Measurements from ENCODE around the gene SANBR. TPM values are rescaled to one million over a fixed set of nuclear protein-coding genes. Genes with fewer than 3 reads are reported as not detected.

The SANBR gene
- polyA plus RNA-seq, 1 donor from 2014 or later, result 77.1 TPM

DNA sequence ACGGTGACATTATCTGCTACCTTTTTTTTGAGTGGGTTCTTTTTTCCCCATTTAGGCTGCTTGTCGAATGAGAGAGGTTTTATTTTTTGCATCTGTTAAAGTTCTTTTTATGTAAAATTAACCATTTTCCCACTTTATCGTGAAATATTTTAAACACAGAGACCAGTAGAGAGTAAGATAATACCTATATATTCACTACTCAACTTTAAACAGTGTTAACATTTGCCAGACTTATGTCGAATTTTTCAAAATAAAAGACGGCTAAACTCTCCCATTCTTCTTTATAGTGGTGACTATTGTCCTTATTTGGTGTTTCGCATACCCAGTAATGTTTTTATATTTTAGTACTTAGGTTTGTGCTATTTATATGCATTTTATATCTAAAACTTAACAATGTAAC lies 46.9 kb upstream of the SANBR start:
- no peak overlapping the region for H2AFZ ChIP-seq (ENCODE audit: low read depth, low read length)
- peak overlapping the region; percentile 81 for H3K9ac ChIP-seq (ENCODE audit: low read length)
- H3K9me3 ChIP-seq (ENCODE audit: low read length), result no peaks in the 10 kb centered on the region
- no peaks in the 10 kb centered on the region for H3K27me3 ChIP-seq (ENCODE audit: insufficient read depth, low read depth, low read length)
- H3K36me3 ChIP-seq (ENCODE audit: insufficient read depth, low read length), result no peaks in the 10 kb centered on the region
- peak overlapping the region; percentile 85 for H3K4me2 ChIP-seq (ENCODE audit: low read length)
- H3F3A ChIP-seq (ENCODE audit: insufficient read depth, low read length, poor library complexity, severe bottlenecking), result no peaks in the 10 kb centered on the region
- peak overlapping the region; percentile 85 for H3K4me3 ChIP-seq (ENCODE audit: low read length)
- no peak for TF ChIP-seq MXI1 (conservative IDR thresholded peaks at IDR 0.05; ENCODE audit: poor library complexity, severe bottlenecking)
- no peak for TF ChIP-seq EZH2 (IDR thresholded peaks at IDR 0.05; ENCODE audit: borderline replicate concordance, insufficient read depth, low read length, poor library complexity, severe bottlenecking)
- TF ChIP-seq RAD21 (conservative IDR thresholded peaks at IDR 0.05), result no peak
- TF ChIP-seq POLR2AphosphoS5 (IDR thresholded peaks at IDR 0.05), result no peak
- TF ChIP-seq, protein P1, sequence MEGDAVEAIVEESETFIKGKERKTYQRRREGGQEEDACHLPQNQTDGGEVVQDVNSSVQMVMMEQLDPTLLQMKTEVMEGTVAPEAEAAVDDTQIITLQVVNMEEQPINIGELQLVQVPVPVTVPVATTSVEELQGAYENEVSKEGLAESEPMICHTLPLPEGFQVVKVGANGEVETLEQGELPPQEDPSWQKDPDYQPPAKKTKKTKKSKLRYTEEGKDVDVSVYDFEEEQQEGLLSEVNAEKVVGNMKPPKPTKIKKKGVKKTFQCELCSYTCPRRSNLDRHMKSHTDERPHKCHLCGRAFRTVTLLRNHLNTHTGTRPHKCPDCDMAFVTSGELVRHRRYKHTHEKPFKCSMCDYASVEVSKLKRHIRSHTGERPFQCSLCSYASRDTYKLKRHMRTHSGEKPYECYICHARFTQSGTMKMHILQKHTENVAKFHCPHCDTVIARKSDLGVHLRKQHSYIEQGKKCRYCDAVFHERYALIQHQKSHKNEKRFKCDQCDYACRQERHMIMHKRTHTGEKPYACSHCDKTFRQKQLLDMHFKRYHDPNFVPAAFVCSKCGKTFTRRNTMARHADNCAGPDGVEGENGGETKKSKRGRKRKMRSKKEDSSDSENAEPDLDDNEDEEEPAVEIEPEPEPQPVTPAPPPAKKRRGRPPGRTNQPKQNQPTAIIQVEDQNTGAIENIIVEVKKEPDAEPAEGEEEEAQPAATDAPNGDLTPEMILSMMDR (IDR thresholded peaks at IDR 0.05; ENCODE audit: poor library complexity, severe bottlenecking), result no peak
- TF ChIP-seq SMC3 (conservative IDR thresholded peaks at IDR 0.05; ENCODE audit: poor library complexity), result no peak
- TF ChIP-seq TAF1 (IDR thresholded peaks at IDR 0.05; ENCODE audit: low read depth), result no peak
- TF ChIP-seq, protein P2, sequence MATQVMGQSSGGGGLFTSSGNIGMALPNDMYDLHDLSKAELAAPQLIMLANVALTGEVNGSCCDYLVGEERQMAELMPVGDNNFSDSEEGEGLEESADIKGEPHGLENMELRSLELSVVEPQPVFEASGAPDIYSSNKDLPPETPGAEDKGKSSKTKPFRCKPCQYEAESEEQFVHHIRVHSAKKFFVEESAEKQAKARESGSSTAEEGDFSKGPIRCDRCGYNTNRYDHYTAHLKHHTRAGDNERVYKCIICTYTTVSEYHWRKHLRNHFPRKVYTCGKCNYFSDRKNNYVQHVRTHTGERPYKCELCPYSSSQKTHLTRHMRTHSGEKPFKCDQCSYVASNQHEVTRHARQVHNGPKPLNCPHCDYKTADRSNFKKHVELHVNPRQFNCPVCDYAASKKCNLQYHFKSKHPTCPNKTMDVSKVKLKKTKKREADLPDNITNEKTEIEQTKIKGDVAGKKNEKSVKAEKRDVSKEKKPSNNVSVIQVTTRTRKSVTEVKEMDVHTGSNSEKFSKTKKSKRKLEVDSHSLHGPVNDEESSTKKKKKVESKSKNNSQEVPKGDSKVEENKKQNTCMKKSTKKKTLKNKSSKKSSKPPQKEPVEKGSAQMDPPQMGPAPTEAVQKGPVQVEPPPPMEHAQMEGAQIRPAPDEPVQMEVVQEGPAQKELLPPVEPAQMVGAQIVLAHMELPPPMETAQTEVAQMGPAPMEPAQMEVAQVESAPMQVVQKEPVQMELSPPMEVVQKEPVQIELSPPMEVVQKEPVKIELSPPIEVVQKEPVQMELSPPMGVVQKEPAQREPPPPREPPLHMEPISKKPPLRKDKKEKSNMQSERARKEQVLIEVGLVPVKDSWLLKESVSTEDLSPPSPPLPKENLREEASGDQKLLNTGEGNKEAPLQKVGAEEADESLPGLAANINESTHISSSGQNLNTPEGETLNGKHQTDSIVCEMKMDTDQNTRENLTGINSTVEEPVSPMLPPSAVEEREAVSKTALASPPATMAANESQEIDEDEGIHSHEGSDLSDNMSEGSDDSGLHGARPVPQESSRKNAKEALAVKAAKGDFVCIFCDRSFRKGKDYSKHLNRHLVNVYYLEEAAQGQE (IDR thresholded peaks at IDR 0.05; ENCODE audit: borderline replicate concordance), result no peak
- TF ChIP-seq EP300 (conservative IDR thresholded peaks at IDR 0.05; ENCODE audit: poor library complexity, severe bottlenecking), result no peak
- no peaks in the 10 kb centered on the region for H3K9me2 ChIP-seq (ENCODE audit: insufficient read depth, low read length)
- H3K79me2 ChIP-seq (replicated peaks; ENCODE audit: insufficient read depth, low read length), result peaks cover 52% of the 10 kb centered on the region
- H4K20me1 ChIP-seq (ENCODE audit: insufficient read depth), result no peaks in the 10 kb centered on the region
- H3K27ac ChIP-seq (ENCODE audit: low read length), result peak overlapping the region; percentile 87

DNA sequence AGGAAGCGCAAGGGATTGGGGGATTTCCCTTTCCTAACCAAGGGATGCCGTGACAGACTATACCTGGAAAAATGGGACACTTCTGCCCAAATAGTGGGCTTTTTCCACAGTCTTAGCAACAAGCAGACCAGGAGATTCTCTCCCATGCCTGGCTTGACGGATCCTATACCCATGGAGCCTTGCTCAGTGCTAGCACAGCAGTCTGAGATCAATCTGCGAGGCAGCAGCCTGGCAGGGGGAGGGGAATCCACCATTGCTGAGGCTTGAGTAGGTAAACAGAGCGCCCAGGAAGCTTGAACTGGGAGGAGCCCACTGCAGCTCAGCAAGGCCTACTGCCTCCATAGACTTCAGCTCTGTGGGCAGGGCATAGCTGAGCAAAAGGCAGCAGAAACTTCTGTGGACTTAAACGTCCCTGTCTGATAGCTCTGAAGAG lies 44.4 kb upstream of the SANBR start:
- TF ChIP-seq EZH2 (IDR thresholded peaks at IDR 0.05; ENCODE audit: borderline replicate concordance, insufficient read depth, low read length, poor library complexity, severe bottlenecking), result no peak
- TF ChIP-seq, protein P2 (IDR thresholded peaks at IDR 0.05; ENCODE audit: borderline replicate concordance), result no peak
- no peaks in the 10 kb centered on the region for H4K20me1 ChIP-seq (ENCODE audit: insufficient read depth)

More for the DNA sequence above, 44.4 kb upstream of the SANBR start:
- Histone ChIP-seq H3F3A (ENCODE audit: insufficient read depth, low read length, poor library complexity, severe bottlenecking) (no peaks in the 10 kb centered on the region), H2AFZ (ENCODE audit: low read depth, low read length) (no peak overlapping the region), H3K4me3 (ENCODE audit: low read length) (no peak overlapping the region), H3K27me3 (ENCODE audit: insufficient read depth, low read depth, low read length) (no peaks in the 10 kb centered on the region), H3K9me2 (ENCODE audit: insufficient read depth, low read length) (no peaks in the 10 kb centered on the region), H3K27ac (ENCODE audit: low read length) (no peak overlapping the region), H3K9me3 (ENCODE audit: low read length) (no peaks in the 10 kb centered on the region), H3K79me2 (replicated peaks; ENCODE audit: insufficient read depth, low read length) (peaks cover 58% of the 10 kb centered on the region), H3K36me3 (ENCODE audit: insufficient read depth, low read length) (no peaks in the 10 kb centered on the region), H3K9ac (ENCODE audit: low read length) (no peak overlapping the region), H3K4me2 (ENCODE audit: low read length) (no peak overlapping the region)
